Prostate gland (tissue), 2 donors: ENCODE measurements around the gene HNRNPL. TPM values are rescaled to one million over a fixed set of nuclear protein-coding genes. Genes with fewer than 3 reads are reported as not detected.
"Not testable (repeated sequence)": the region's sequence is repeated elsewhere in the genome, so short reads cannot be mapped to it uniquely, and the experiment has no call there.

Experiments used
- DNase-seq: peaks from one replicate; pipeline ENCODE4 v3.0.0-alpha.2; 2019; ENCODE audit warnings: low spot score
- H3K27ac ChIP-seq, 2 donors: fragments of 200-600 bp; sonication (generic); 2 replicates each; pipeline ENCODE4 v1.5.1; 2017 to 2019
- H3K27me3 ChIP-seq: fragments of 200-600 bp; sonication (generic); replicated peaks from 2 replicates; pipeline ENCODE4 v1.5.1; 2019; ENCODE audit not compliant: insufficient read depth
- H3K36me3 ChIP-seq, 2 donors: fragments of 200-600 bp; sonication (generic); 1 replicate in 1 of 2; 2 replicates in 1 of 2; pipeline versions ENCODE4 v1.5.1 to v1.8.1; 2017 to 2019
- H3K4me1 ChIP-seq: fragments of 200-600 bp; sonication (generic); replicated peaks from 2 replicates; pipeline ENCODE4 v1.5.1; 2019
- H3K4me3 ChIP-seq, 2 donors: fragments of 200-600 bp; sonication (generic); 2 replicates each; pipeline ENCODE4 v1.5.1; 2017 to 2019
- H3K9me3 ChIP-seq: fragments of 200-600 bp; sonication (generic); 2 replicates; pipeline ENCODE4 v1.5.1; 2017
- POLR2A ChIP-seq: fragments of 450-650 bp; IDR thresholded peaks from one replicate; pipeline ENCODE4 v1.6.1; 2016; ENCODE audit warnings: antibody characterized with exemption, mild to moderate bottlenecking
- POLR2AphosphoS5 ChIP-seq: sonication (generic); formaldehyde crosslinking; IDR thresholded peaks from one replicate; pipeline ENCODE4 v1.6.1; 2017; ENCODE audit warnings: antibody characterized with exemption
- WGBS: methylation state at CpG from one replicate; pipeline ENCODE4 v1.1.5; 2018; 5-methylcytosine and 5-hydroxymethylcytosine counted together
- intact Hi-C: fragments of 100-400 bp; cut with DNase I; formaldehyde crosslinking; loops from one replicate; pipeline ENCODE4 v1.14.2; 2022
- total RNA-seq, 2 donors: library from RNA; depleted of rRNA; stranded (reverse); fragments of >200 nt; gene quantifications; one replicate each; pipeline ENCODE4 v1.1.0, GENCODE V29; 2016
- TF ChIP-seq, protein P1 (sequence below), 4 experiments: fragments of 200-600 bp in 2 of 4; fragments of 450-650 bp in 2 of 4; sonication (generic) in 2 of 4; IDR thresholded peaks; 1 replicate in 3 of 4; 2 replicates in 1 of 4; pipeline ENCODE4 v1.5.1; 2016 to 2019; ENCODE audit warnings: antibody characterized with exemption in 4 of 4, mild to moderate bottlenecking in 2 of 4, moderate library complexity in 2 of 4

The HNRNPL gene
- total RNA-seq, 2 donors from 2014 or later = 210 to 231 TPM

GRCh38 chr19:38888876-38889275, 39.1 kb upstream of the HNRNPL start:
- intact Hi-C loops = loop anchor here (5.0 kb wide), 1 partner anchor 487 kb away; the partner anchor contains the start of gene FAM98C
- H3K9me3 ChIP-seq = no peaks in the 10 kb centered on the region
- no peaks in the 10 kb centered on the region for H3K27me3 ChIP-seq
- 95% methylated on average over 17 of the region's 17 CpGs for WGBS
- H3K27ac ChIP-seq = no peak overlapping the region
- peaks cover 5 to 9% of the 10 kb centered on the region in 2 donors for H3K36me3 ChIP-seq
- H3K4me3 ChIP-seq = no peak overlapping the region
- no peak for DNase-seq
- no peaks in the 10 kb centered on the region for H3K4me1 ChIP-seq
- TF ChIP-seq, protein P1, sequence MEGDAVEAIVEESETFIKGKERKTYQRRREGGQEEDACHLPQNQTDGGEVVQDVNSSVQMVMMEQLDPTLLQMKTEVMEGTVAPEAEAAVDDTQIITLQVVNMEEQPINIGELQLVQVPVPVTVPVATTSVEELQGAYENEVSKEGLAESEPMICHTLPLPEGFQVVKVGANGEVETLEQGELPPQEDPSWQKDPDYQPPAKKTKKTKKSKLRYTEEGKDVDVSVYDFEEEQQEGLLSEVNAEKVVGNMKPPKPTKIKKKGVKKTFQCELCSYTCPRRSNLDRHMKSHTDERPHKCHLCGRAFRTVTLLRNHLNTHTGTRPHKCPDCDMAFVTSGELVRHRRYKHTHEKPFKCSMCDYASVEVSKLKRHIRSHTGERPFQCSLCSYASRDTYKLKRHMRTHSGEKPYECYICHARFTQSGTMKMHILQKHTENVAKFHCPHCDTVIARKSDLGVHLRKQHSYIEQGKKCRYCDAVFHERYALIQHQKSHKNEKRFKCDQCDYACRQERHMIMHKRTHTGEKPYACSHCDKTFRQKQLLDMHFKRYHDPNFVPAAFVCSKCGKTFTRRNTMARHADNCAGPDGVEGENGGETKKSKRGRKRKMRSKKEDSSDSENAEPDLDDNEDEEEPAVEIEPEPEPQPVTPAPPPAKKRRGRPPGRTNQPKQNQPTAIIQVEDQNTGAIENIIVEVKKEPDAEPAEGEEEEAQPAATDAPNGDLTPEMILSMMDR (IDR thresholded peaks at IDR 0.05) = no peak
- no peak for TF ChIP-seq POLR2A
- TF ChIP-seq POLR2AphosphoS5 = no peak

GRCh38 chr19:38884691-38885090, 34.9 kb upstream of the HNRNPL start:
- not testable (repeated sequence) for DNase-seq, H3K27me3 ChIP-seq, H3K27ac ChIP-seq, H3K36me3 ChIP-seq, H3K4me3 ChIP-seq, H3K4me1 ChIP-seq, H3K9me3 ChIP-seq
- intact Hi-C loops = loop anchor here (5.0 kb wide), 1 partner anchor 482 kb away; the partner anchor contains the start of gene FAM98C
- WGBS = 94% methylated on average over 3 of the region's 3 CpGs

- Histone ChIP-seq H3K4me1 (no peaks in the 10 kb centered on the region), H3K36me3 (no peaks in the 10 kb centered on the region), H3K9me3 (no peaks in the 10 kb centered on the region), H3K27me3 (no peaks in the 10 kb centered on the region), H3K27ac (no peak overlapping the region), H3K4me3 (no peak overlapping the region)
- intact Hi-C loops = no loop called here
- no peak for TF ChIP-seq POLR2AphosphoS5
- TF ChIP-seq POLR2A = no peak
- TF ChIP-seq, protein P1 (IDR thresholded peaks at IDR 0.05) = no peak
- DNase-seq = no peak
- WGBS = 90% methylated on average over 9 of the region's 9 CpGs
These were observed 33.5 kb upstream of the HNRNPL start for GRCh38 chr19:38883286-38883685.

GRCh38 chr19:38880882-38881609, 31.3 kb upstream of the HNRNPL start:
- no peaks in the 10 kb centered on the region for H3K36me3 ChIP-seq
- 94% methylated on average over 19 of the region's 19 CpGs for WGBS

DNA sequence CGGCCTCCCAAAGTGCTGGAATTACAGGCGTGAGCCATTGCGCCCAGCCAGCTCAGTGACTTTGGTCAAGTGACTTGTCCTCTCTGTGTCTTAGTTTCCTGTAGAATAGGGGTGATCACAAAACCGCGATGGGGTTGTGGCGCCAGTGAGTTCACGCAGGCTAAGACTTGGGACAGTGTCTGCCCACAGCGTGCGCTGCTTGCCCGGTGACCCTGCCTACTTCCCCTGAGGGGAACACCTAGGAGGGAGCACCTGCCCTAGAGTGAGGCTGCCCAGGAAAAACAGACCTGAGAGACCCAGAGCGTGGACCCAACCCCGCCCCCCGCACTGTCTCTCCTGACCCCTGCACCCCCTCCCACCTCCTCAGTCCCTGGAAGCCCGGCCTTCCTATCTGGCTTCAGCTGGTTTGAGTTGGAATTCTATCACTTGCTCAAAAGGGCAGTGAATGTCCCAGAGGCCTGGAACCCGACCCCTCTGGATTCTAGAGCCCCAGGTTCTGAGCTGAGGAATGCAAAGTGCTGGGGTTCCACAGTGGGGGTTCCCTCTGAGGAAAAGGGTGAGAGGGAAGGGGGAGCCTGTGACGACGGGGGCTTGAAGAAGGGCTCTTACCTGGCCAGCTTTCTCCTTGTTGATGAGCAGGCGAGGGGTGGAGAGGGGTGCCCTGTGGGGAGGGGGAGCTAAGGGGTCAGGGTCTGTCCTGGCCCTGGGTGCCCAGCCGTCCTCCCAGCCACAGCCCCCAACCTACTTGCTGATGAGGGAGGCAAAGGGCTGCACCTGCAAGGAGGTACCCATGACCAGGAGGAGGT, 30.5 kb upstream of the HNRNPL start:
- H3K36me3 ChIP-seq = no peaks in the 10 kb centered on the region
- 86% methylated on average over 19 of the region's 19 CpGs for WGBS
- intact Hi-C loops = no loop called here
- no peak overlapping the region for H3K27ac ChIP-seq
- H3K27me3 ChIP-seq = no peaks in the 10 kb centered on the region
- no peak overlapping the region for H3K4me3 ChIP-seq
- TF ChIP-seq, protein P1 (IDR thresholded peaks at IDR 0.05) = no peak
- no peak for TF ChIP-seq POLR2AphosphoS5
- no peak for TF ChIP-seq POLR2A
- H3K4me1 ChIP-seq = no peaks in the 10 kb centered on the region
- no peaks in the 10 kb centered on the region for H3K9me3 ChIP-seq
- DNase-seq = no peak

More at GRCh38 chr19:38880882-38881609, 31.3 kb upstream of the HNRNPL start:
- no peaks in the 10 kb centered on the region for H3K9me3 ChIP-seq
- no peak overlapping the region for H3K4me3 ChIP-seq
- H3K27ac ChIP-seq = no peak overlapping the region
- DNase-seq = no peak
- no peaks in the 10 kb centered on the region for H3K27me3 ChIP-seq
- intact Hi-C loops = no loop called here
- no peaks in the 10 kb centered on the region for H3K4me1 ChIP-seq
- no peak for TF ChIP-seq POLR2AphosphoS5
